ENCODE results near the gene ITGB1. TPM values are rescaled to one million over a fixed set of nuclear protein-coding genes. Genes with fewer than 3 reads are reported as not detected.

ITGB1 gene
- total RNA-seq, 1 experiment from 2014 or later, result 223 TPM

GRCh38 chr10:32905466-32905865, 52.6 kb downstream of the ITGB1 start:
- WGBS (ENCODE audit: extremely low coverage, insufficient read length, low lambda C conversion rate), result no CpG with 5 or more reads among the region's 3 CpGs
- Histone ChIP-seq H3K14ac (ENCODE audit: insufficient read depth, low read length) (no peak overlapping the region), H2AFZ (ENCODE audit: low read length) (no peak overlapping the region), H4K91ac (ENCODE audit: insufficient read length, low read depth, low read length) (no peak overlapping the region), H3K18ac (ENCODE audit: insufficient read length, low read depth, low read length) (no peak overlapping the region), H2BK120ac (ENCODE audit: low read depth, low read length, poor library complexity, severe bottlenecking) (no peak overlapping the region), H3K56ac (ENCODE audit: insufficient read length, low read depth, low read length) (no peak overlapping the region), H3T11ph (ENCODE audit: low read length) (no peak overlapping the region), H3K27ac (ENCODE audit: insufficient read length, low read depth, low read length) (no peak overlapping the region), H2AK5ac (ENCODE audit: insufficient read length, low read length) (no peak overlapping the region), H2BK15ac (ENCODE audit: low read depth, low read length) (no peak overlapping the region), H4K5ac (ENCODE audit: insufficient read length, low read depth, low read length) (no peak overlapping the region), H2BK20ac (ENCODE audit: low read depth, low read length, poor library complexity, severe bottlenecking) (no peak overlapping the region), H3K23ac (ENCODE audit: insufficient read length, low read depth, low read length) (no peak overlapping the region), H3K79me2 (ENCODE audit: insufficient read depth, low read length) (no peaks in the 10 kb centered on the region), H4K8ac (replicated peaks; ENCODE audit: insufficient read length, low read depth, low read length) (no peak overlapping the region), H3K4ac (ENCODE audit: low read depth, low read length) (no peak overlapping the region), H3K23me2 (ENCODE audit: insufficient read length, low read depth, low read length, poor library complexity, severe bottlenecking) (no peaks in the 10 kb centered on the region), H3K79me1 (ENCODE audit: insufficient read depth, low read depth, low read length, poor library complexity, severe bottlenecking) (no peaks in the 10 kb centered on the region), H2BK5ac (ENCODE audit: insufficient read length, low read length) (no peak overlapping the region), H3K4me1 (ENCODE audit: insufficient read depth, low read length) (no peaks in the 10 kb centered on the region), H3K9ac (ENCODE audit: extremely low read depth, insufficient read length, low read length) (no peak overlapping the region), H2BK12ac (ENCODE audit: insufficient read length, low read depth, low read length) (no peak overlapping the region), H4K20me1 (ENCODE audit: control insufficient read depth, insufficient read depth, insufficient read length) (no peaks in the 10 kb centered on the region), H3K9me3 (ENCODE audit: control insufficient read depth, low read depth, low read length) (no peaks in the 10 kb centered on the region), H3K27me3 (ENCODE audit: insufficient read depth, low read length) (no peaks in the 10 kb centered on the region), H3K4me2 (ENCODE audit: insufficient read depth, insufficient read length, low read length) (no peak overlapping the region)
- no peak for TF ChIP-seq CTCF (conservative IDR thresholded peaks at IDR 0.05)
- Mint-ChIP-seq H3K36me3 (ENCODE audit: insufficient read depth in 1 of 3, low read depth in 3 of 3) (peaks cover 3 to 52% (median 20%) of the 10 kb centered on the region in 3 experiments; a peak in 5 of 7 replicates), H3K27ac (no peak overlapping the region; a peak in 1 of 7 replicates), H3K4me3 (no peak overlapping the region), H3K27me3 (ENCODE audit: low read depth) (no peaks in the 10 kb centered on the region), H3K4me1 (no peaks in the 10 kb centered on the region), H3K9me3 (no peaks in the 10 kb centered on the region)
- no peak for DNase-seq

Data from H9 (cell line).